Liver (tissue), 3 donors: ENCODE data around the gene MTURN.

Experiments
- JUND ChIP-seq, 2 donors: IDR thresholded peaks; 2 replicates each; pipeline ENCODE4 v1.6.1; 2016; ENCODE audit warnings: antibody characterized with exemption in 2 of 2
- RAD21 ChIP-seq, 2 donors: IDR thresholded peaks; 2 replicates each; pipeline ENCODE4 v1.6.1; 2016; ENCODE audit warnings: antibody characterized with exemption in 2 of 2, mild to moderate bottlenecking in 2 of 2
- RXRA ChIP-seq, 2 donors: IDR thresholded peaks; 2 replicates each; pipeline ENCODE4 v1.6.1; 2017 to 2018; ENCODE audit warnings: antibody characterized with exemption in 2 of 2, mild to moderate bottlenecking in 1 of 2
- SP1 ChIP-seq: IDR thresholded peaks from 2 replicates; pipeline ENCODE4 v1.6.1; 2018; ENCODE audit warnings: antibody characterized with exemption, mild to moderate bottlenecking
- YY1 ChIP-seq: IDR thresholded peaks from 2 replicates; pipeline ENCODE4 v1.6.1; 2016; ENCODE audit warnings: antibody characterized with exemption, mild to moderate bottlenecking
- TF ChIP-seq, protein P1 (sequence below): fragments of 150-350 bp; IDR thresholded peaks from 2 replicates; pipeline ENCODE4 v1.5.1; 2017; ENCODE audit warnings: improper control_type of control experiment, low read depth, low read length; ENCODE audit not compliant: missing input control
- TF ChIP-seq, protein P2 (sequence below): IDR thresholded peaks from 2 replicates; pipeline ENCODE4 v1.6.1; 2016; ENCODE audit warnings: antibody characterized with exemption
- TF ChIP-seq, protein P3 (sequence below): IDR thresholded peaks from 2 replicates; pipeline ENCODE4 v1.6.1; 2016; ENCODE audit warnings: antibody characterized with exemption
- TF ChIP-seq, protein P4 (sequence below): IDR thresholded peaks from 2 replicates; pipeline ENCODE4 v1.6.1; 2016; ENCODE audit warnings: antibody characterized with exemption
- donor health status: healthy.
- donor health status: healthy.

DNA sequence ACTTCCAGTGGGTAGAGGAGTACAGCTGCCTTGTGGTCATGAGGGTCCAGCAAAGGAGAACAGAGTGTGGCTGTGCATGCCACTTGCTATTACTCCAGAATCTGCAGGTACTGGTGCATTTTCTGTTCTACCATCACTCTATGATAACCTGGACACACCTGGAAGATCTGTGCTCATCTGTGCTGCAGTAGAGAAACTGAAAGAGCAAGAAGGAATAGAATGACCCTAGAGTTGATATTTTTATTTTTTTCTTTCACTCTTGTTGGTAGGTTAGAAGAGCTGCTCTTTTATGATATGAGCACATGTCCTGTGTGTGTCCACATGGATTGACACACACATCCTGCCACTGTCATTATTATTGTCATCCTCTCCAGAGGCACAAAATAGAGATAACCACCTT, 48.3 kb upstream of the MTURN start:
- TF ChIP-seq YY1 (no peak), RAD21 (IDR thresholded peaks at IDR 0.05) (no peak), SP1 (no peak), JUND (IDR thresholded peaks at IDR 0.05) (no peak), RXRA (IDR thresholded peaks at IDR 0.05) (no peak)
- TF ChIP-seq, protein P1, sequence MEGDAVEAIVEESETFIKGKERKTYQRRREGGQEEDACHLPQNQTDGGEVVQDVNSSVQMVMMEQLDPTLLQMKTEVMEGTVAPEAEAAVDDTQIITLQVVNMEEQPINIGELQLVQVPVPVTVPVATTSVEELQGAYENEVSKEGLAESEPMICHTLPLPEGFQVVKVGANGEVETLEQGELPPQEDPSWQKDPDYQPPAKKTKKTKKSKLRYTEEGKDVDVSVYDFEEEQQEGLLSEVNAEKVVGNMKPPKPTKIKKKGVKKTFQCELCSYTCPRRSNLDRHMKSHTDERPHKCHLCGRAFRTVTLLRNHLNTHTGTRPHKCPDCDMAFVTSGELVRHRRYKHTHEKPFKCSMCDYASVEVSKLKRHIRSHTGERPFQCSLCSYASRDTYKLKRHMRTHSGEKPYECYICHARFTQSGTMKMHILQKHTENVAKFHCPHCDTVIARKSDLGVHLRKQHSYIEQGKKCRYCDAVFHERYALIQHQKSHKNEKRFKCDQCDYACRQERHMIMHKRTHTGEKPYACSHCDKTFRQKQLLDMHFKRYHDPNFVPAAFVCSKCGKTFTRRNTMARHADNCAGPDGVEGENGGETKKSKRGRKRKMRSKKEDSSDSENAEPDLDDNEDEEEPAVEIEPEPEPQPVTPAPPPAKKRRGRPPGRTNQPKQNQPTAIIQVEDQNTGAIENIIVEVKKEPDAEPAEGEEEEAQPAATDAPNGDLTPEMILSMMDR, result no peak
- TF ChIP-seq, protein P2, sequence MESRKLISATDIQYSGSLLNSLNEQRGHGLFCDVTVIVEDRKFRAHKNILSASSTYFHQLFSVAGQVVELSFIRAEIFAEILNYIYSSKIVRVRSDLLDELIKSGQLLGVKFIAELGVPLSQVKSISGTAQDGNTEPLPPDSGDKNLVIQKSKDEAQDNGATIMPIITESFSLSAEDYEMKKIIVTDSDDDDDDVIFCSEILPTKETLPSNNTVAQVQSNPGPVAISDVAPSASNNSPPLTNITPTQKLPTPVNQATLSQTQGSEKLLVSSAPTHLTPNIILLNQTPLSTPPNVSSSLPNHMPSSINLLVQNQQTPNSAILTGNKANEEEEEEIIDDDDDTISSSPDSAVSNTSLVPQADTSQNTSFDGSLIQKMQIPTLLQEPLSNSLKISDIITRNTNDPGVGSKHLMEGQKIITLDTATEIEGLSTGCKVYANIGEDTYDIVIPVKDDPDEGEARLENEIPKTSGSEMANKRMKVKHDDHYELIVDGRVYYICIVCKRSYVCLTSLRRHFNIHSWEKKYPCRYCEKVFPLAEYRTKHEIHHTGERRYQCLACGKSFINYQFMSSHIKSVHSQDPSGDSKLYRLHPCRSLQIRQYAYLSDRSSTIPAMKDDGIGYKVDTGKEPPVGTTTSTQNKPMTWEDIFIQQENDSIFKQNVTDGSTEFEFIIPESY, result no peak
- TF ChIP-seq, protein P3, sequence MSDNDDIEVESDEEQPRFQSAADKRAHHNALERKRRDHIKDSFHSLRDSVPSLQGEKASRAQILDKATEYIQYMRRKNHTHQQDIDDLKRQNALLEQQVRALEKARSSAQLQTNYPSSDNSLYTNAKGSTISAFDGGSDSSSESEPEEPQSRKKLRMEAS, result no peak
- TF ChIP-seq, protein P4, sequence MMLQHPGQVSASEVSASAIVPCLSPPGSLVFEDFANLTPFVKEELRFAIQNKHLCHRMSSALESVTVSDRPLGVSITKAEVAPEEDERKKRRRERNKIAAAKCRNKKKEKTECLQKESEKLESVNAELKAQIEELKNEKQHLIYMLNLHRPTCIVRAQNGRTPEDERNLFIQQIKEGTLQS, result no peak
